Embryonic facial prominence (tissue), 1 donor: ENCODE data around the gene EMP2.

Source experiments
- DNase-seq: peaks from one replicate; pipeline ENCODE4 v3.0.0-alpha.2; 2016; ENCODE audit errors: extremely low spot score

EMP2 gene

GRCh38 chr16:10610499-10611184, 30.2 kb upstream of the EMP2 start:
- no peak for DNase-seq

- DNase-seq: no peak
Measured at GRCh38 chr16:10609402-10609774, 29.0 kb upstream of the EMP2 start.

GRCh38 chr16:10608687-10609401, 28.4 kb upstream of the EMP2 start:
- DNase-seq: no peak

GRCh38 chr16:10607157-10607556, 26.8 kb upstream of the EMP2 start:
- DNase-seq: no peak

- DNase-seq: no peak
Measured at GRCh38 chr16:10606607-10607006, 26.2 kb upstream of the EMP2 start.

GRCh38 chr16:10605636-10606035, 25.2 kb upstream of the EMP2 start:
- DNase-seq: no peak

GRCh38 chr16:10601444-10602408, 21.3 kb upstream of the EMP2 start:
- DNase-seq: no peak

GRCh38 chr16:10600782-10601443, 20.5 kb upstream of the EMP2 start:
- no peak for DNase-seq

GRCh38 chr16:10599626-10600025, 19.2 kb upstream of the EMP2 start:
- DNase-seq: no peak

- no peak for DNase-seq
Measured at GRCh38 chr16:10598157-10598556, 17.8 kb upstream of the EMP2 start.

GRCh38 chr16:10597187-10597601, 16.8 kb upstream of the EMP2 start:
- no peak for DNase-seq

GRCh38 chr16:10594312-10594950, 14.0 kb upstream of the EMP2 start:
- DNase-seq: no peak

GRCh38 chr16:10592611-10593010, 12.2 kb upstream of the EMP2 start:
- no peak for DNase-seq

GRCh38 chr16:10590342-10590741, 9.9 kb upstream of the EMP2 start:
- no peak for DNase-seq

GRCh38 chr16:10589109-10589508, 8.7 kb upstream of the EMP2 start:
- no peak for DNase-seq

- DNase-seq: no peak
Measured at GRCh38 chr16:10587622-10588021, 7.2 kb upstream of the EMP2 start.

- DNase-seq: no peak
Measured at GRCh38 chr16:10584981-10585438, 4.6 kb upstream of the EMP2 start.

- no peak for DNase-seq
Measured at GRCh38 chr16:10583269-10583668, 2.9 kb upstream of the EMP2 start.

GRCh38 chr16:10581507-10581906, 1.1 kb upstream of the EMP2 start:
- DNase-seq: no peak

GRCh38 chr16:10580883-10581247, 467 bp upstream of the EMP2 start:
- DNase-seq: no peak

GRCh38 chr16:10579575-10579964, 828 bp downstream of the EMP2 start:
- no peak for DNase-seq
